ENCODE data around the gene LASP1NB.

- TF ChIP-seq CTCF (IDR thresholded peaks at IDR 0.05), result no peak
- TF ChIP-seq, protein P1, sequence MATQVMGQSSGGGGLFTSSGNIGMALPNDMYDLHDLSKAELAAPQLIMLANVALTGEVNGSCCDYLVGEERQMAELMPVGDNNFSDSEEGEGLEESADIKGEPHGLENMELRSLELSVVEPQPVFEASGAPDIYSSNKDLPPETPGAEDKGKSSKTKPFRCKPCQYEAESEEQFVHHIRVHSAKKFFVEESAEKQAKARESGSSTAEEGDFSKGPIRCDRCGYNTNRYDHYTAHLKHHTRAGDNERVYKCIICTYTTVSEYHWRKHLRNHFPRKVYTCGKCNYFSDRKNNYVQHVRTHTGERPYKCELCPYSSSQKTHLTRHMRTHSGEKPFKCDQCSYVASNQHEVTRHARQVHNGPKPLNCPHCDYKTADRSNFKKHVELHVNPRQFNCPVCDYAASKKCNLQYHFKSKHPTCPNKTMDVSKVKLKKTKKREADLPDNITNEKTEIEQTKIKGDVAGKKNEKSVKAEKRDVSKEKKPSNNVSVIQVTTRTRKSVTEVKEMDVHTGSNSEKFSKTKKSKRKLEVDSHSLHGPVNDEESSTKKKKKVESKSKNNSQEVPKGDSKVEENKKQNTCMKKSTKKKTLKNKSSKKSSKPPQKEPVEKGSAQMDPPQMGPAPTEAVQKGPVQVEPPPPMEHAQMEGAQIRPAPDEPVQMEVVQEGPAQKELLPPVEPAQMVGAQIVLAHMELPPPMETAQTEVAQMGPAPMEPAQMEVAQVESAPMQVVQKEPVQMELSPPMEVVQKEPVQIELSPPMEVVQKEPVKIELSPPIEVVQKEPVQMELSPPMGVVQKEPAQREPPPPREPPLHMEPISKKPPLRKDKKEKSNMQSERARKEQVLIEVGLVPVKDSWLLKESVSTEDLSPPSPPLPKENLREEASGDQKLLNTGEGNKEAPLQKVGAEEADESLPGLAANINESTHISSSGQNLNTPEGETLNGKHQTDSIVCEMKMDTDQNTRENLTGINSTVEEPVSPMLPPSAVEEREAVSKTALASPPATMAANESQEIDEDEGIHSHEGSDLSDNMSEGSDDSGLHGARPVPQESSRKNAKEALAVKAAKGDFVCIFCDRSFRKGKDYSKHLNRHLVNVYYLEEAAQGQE (IDR thresholded peaks at IDR 0.05; ENCODE audit: insufficient read depth in 1 of 2, low read depth in 2 of 2, low read length in 1 of 2), result no peak
Measured at GRCh38 chr17:38889745-38890409, 35.5 kb upstream of the LASP1NB start.

Data from Panc1 (cell line).